ENCODE measurements around the gene SMYD5.
"Not testable (repeated sequence)": the region's sequence is repeated elsewhere in the genome, so short reads cannot be mapped to it uniquely, and the experiment has no call there.

The SMYD5 gene

DNA sequence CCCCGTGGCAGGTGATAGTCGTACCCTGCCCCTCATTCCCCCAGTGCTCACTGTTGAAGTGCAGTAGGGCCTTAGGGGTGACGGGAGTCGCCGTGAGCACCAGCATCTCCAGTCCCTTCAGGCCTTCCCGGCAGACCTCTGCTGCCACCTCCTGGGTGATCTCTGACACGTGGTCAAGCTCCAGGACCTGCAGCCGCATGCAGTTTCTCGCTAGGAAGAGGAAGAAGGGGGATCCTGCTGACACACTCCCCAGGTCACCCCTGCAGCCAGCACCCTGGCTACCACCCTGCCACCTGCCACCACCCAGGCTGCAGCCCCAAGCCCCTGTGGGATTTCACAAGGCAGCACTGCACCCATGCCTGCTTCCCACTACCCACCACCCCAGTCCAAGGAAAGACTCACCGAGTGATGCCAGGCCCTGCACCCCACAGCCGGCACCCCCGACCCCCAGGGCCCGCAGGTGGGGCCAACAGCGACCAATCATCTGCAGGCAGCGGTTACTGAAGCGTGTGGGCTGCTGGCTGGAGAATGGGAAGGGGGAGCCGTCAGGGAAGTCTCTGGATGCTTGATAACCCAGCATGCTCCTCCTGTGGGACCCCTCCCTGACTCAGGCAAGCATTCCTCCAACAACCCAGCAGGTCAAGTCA, 46.4 kb downstream of the SMYD5 start:
- DNase-seq (ENCODE audit: low spot score): peak; percentile 75

DNA sequence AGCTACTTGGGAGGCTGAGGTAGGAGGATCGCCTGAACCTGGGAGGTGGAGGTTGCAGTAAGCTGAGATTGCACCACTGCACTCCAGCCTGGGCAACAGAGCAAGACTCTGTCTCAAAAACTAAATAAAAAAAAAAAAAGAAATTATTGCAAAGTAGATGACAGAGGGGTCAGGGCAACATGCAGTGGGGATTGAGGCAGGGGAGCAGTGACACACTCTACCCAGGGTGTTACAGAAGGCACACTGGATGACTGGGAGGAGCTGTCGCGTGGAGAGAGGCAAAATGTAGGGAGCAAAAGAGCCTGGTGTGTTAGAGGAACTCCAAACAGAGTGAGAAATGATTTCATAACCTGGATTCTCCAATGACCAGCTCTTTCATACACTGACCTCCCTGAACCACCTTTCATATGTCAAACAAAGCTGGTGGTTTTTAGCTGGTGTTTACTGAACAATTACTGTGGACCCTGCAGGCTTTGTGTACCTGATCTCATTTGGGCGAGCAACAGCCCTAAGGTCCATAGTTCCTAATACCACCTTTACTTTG, 48.1 kb downstream of the SMYD5 start:
- no peak for DNase-seq (ENCODE audit: low spot score)

DNA sequence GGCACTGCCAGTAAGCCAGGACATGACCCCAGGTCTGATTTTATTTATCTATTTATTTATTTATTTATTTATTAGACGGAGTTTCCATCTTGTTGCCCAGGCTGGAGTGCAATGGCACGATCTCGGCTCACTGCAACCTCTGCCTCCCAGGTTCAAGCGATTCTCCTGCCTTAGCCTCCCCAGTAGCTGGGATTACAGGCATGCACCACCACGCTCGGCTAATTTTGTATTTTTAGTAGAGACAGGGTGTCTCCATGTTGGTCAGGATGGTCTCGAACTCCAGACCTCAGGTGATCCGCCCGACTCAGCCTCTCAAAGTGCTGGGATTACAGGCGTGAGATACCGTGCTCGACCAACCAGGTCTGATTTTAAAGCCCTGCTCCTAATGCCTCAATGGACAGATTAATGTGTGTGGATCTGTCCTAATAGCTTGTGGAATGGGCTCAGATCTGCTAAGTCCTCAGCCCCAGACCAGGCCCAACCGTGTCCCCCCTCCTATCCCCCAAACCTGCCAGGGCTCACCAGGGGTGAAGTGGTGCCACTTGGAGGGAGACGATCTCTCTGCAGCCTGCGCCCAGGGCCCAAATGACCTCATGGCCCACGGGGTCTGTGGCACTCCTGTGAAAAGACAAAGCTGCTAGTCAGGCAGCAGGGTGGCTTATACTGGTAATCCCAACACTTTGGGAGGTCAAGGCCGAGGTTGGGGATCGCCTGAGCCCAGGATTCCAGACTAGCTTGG, 48.8 kb downstream of the SMYD5 start:
- not testable (repeated sequence) for DNase-seq (ENCODE audit: low spot score)

DNA sequence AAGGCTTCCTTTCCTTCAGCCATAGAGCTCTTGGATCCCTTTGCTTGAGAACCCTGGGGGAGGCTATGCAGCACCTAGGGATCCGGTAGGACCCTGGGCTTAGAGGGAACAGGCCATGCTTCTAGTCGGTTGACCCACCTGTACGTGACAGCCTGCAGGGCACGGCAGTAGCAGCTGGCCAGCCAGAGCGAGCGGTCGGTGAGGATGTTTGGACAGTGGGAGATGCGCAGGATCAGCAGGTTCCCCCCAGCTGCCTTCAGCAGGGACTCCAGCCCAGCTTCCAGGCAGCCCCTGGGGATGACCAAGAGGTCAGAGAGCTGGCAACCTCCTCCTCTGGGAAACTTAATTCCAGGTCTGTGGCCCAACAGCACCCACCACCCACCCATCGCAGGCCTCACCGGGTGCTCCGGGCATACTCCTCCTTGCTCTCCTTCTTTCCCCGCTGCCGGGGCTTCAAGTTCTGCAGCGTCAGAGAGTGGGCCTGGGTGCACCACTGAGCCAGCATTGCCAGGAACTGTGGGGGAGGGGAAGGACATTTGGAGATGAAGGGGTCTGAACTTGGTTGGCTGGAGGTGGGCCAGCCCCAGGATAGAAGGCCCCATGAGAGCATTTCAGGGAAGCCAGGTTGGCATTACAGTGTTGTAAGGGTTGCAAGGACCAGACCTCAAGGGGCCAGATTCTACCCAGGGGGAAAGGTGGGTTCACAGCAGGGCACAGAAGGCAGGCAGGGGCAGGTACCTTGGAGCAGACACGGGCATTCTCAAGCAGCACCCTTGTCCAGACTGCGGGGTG, 49.7 kb downstream of the SMYD5 start:
- DNase-seq (ENCODE audit: low spot score): peak; percentile 42

DNA sequence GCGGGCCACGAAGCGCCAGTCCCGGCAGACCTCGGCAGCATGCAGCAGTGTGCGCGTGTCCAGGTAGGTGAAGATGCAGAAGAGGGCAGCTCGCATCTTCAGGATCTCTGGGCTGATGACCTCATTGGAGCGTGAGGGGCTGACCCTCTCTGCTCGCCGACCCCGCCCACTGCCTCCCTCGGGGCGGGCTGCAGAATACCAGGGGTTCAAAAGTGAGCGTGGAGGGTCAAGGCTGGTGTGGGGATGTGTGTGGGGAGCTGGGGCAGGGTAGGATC, 50.2 kb downstream of the SMYD5 start:
- peak; percentile 35 for DNase-seq (ENCODE audit: low spot score)

DNA sequence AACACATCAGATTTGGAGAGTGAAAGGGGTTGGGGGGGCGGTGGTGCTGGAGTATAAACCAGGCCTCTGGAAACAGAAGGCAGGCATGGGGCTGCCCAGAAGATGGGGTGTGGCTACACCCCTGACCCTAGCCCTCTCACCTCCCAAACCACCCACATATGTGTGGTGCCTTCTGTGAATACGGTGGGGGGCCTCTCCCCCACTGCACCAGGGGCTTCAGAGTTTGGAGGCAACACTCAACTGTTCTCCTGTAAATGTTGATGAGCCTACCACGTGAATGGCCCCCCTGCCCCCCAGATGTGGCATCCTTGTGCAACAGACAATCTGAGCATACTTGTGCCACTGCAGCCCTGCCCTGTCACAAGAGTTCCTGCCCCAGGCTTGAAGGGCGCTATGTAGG, 50.7 kb downstream of the SMYD5 start:
- no peak for DNase-seq (ENCODE audit: low spot score)

DNA sequence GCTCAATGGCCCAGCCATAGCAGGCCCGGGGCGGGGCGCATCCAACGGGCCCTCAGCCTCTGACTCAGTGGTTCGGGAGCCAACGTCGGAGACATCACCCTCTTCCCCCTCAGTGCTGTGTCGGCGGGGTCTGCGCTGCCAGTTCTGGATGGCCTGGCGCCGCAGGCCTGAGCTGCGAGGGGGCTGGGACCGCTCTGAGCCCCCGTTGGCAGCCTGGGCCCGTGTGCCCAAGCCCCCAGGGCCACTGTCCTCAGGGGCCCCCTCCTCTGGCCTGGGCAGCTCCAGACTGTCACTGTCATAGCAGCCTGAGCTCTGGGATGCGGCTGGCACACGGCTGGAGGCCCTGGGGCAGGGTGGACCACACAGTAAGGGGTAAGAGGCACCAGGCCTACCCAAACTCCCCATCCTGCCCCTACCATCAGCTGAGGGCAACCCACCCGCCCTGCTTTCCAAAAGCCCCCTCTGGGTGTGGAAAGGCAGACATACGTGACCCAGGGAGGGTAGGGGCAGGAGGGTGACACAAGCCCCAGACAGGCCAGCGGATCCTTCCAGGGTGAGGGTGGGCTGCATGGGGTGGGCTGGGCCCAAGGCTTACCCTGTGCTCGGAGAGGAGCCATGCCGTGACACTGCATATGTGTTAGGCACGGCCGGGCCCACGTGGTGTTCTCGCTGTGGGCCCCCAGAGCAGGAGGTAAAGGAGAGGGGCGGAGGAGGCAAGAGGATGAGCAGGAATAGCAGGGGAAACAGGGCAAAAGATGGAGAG, 51.4 kb downstream of the SMYD5 start:
- DNase-seq (ENCODE audit: low spot score): peak; percentile 30

DNA sequence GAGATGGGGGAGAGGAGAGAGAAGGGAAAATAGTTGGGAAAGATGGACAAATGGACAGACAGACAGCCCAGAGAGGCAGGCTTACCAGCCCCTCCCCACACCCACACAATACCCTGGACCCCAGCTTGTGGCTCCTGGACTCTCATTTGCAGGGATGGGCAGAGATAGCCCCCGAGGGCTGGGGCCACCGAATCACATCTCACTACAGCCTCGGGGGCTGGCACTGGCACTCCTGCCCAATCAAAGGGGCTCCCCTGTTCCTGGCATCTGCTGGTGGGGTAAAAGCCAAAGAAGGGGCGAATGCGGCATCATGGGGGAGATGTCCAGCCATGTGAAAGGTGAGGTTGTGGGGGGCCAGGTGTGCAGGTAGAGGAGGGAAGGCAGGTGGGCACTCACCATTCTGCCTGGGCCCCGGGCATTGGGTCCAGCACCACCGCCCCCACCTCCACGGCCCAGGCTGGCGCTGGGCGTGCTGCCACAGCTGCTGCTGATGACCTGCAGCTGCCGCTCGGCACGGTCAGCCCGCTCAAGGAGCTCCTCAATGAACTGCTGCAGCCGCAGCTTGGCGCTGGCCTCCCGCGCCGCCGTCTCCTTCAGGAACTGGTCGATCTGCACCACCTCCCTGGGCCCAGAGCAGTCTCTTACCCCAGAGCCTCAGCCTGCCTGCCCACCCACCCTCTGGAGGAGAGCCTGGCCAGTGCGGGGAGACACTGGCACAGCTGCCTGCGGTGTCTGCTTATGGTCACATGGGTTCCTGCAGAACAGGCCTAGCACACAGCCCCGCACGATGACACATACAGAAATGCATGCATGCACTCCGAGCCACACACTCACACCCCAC, 52.2 kb downstream of the SMYD5 start:
- peak; percentile 38 for DNase-seq (ENCODE audit: low spot score)

DNA sequence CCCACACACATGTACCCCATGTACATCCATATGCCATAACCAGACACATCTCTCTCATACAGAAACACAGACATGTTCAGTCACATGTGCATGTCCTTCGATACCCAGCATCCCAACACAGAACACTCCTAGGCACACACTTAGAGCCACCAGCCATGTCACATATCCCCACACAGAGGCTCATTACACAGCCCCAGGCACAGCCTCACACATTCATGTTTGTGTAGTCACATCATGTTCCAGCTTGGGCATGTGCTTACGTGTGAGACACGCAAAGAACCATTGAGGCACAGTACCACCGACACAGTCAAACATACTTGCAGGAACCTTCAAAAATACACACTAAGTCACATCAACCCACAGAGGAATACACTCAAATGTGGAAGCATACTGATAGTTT, 53.0 kb downstream of the SMYD5 start:
- no peak for DNase-seq (ENCODE audit: low spot score)

DNA sequence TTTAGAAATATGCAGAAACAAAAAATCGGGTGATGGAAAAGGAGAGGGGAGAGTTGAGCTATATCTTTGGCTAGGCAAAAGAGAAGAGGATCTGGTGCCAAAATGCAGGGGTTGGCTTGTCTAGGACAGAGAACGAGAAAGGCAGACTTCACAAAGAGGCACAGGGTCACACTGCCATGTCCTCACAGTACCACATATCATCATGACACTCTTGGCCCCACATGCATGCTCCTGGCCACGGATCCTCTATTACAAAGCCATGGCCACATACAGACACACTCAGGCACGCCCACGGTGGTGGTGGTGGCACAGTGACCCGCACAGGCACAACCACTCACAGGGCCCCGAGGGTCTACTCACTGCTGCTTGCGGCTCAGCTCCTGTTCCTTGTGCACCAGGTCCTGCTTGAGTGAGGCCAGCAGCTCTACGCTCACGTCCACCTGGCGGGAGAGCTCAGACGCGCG, 54.4 kb downstream of the SMYD5 start:
- no peak for DNase-seq (ENCODE audit: low spot score)

DNA sequence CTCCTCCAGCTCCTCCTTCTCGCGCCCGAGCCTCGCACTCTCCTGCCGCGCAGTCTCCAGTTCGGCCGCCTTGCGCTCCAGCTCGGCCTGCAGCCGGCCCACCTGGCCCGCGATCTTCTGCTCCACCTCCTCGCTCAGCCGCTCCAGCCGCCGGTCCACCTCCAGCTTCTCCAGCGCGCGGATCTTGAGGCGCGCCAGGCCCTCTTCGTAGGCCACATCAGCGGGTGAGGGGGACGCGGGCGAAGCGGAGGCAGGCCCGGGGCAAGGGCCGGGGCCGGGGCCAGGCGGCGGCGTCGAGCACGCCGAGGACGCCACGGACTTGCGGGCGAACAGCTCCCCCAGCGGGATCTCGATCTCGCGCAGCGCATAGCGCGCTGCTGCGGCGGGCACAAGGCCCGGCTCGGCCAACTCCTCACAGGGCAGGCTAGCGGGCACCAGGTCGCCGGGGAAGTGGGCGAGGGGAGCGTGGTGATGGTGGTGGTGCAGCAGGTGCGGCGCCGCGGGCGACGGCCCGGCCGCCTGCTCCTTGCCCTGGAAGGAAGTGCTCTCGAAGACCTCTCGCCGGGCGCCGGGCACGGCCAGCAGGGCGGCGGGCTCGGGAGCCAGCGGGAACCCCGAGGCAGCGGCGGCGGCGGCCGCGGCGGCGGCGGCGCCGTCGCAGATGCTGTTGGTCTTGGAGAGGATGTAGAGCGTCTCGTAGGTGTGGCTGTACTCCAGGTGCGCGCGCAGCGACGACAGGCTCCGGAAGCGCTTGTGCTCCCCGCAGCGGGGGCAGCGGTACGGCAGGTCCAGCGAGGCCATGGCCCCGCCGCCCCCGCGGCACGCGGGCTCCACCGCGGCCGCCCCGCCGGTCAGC, 55.0 kb downstream of the SMYD5 start:
- DNase-seq (ENCODE audit: low spot score): peak; percentile 75

DNA sequence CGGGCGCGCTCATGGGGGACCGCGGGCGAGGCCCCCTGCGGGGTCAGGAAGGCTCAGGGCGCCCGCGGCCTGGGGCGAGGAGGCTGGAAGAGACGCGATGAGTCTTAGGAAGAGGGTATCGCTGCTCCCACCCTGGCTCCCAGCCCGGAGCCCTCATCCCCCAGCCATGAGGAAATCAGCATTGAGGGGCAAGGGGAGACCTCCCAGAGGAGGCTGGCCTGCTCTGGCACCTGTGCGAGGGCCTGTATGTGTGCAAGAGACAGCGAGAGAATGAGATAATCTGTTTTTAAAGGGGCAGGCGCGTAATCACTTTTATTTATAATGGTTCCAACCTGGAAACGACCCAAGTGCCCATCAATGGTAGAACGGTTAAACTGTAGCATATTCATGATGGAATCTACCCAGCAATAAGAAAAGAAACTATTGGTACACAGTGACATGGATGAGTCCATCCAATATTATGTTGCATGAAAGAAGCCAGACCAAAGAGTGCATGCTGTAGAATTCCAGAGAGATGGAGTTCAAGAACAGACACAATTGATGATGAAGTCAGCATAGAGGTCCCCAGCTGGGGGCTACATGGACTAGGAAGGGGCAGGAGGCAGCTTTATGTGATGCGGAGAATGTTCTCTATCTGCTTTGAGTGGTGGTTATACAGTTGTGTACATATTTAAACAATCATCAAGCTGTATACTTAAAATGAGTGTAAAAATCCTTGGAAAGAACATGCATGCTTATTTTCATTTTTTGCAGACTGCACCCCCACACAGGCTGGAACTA, 55.8 kb downstream of the SMYD5 start:
- DNase-seq (ENCODE audit: low spot score): no peak

DNA sequence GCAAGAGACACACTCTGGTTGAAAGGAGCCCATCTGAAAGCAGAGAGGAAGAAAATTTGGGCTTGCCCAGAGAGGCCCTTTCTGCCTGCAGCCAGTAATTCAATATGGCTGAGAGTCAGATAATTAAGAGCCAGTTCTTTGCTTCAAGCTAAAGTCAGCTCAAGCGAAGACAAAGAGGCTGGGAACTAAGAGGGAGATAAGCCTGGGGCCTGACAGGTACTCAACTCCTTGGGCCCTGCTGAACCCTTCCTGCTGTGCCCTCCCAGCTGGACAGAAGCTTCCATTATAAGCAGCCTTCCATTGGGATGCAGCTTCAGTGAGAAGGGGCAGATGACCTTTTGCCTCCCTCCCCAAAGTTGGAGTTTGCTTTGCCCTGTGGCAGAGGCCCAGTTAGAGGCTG, 58.2 kb downstream of the SMYD5 start:
- peak; percentile 58 for DNase-seq (ENCODE audit: low spot score)

Measured in ecto neural progenitor cell (in vitro differentiated cells).